Tibial nerve (tissue), 4 donors: ENCODE measurements around the gene FRMD3. TPM values are rescaled to one million over a fixed set of nuclear protein-coding genes. Genes with fewer than 3 reads are reported as not detected.

Experiments
- DNase-seq, 2 donors: peaks; one replicate each; pipeline ENCODE4 v3.0.0-alpha.2; 2019; ENCODE audit warnings: low spot score in 2 of 2
- H3K27ac ChIP-seq, 4 donors: fragments of 200-600 bp; sonication (generic) in 3 of 4; one replicate each; pipeline ENCODE4 v1.5.1; 2017 to 2019; ENCODE audit warnings: mild to moderate bottlenecking in 1 of 4
- H3K27me3 ChIP-seq, 2 donors: fragments of 200-600 bp; sonication (generic) in 1 of 2; one replicate each; pipeline versions ENCODE4 v1.5.1 to v1.6.0; 2017 to 2019
- H3K36me3 ChIP-seq, 3 donors: fragments of 200-600 bp; sonication (generic); one replicate each; pipeline ENCODE4 v1.5.1; 2018 to 2019
- H3K4me1 ChIP-seq, 4 donors: fragments of 200-600 bp; sonication (generic) in 3 of 4; one replicate each; pipeline ENCODE4 v1.5.1; 2017 to 2019
- H3K4me3 ChIP-seq, 4 donors: fragments of 200-600 bp; sonication (generic) in 3 of 4; one replicate each; pipeline ENCODE4 v1.5.1; 2017 to 2019; ENCODE audit warnings: mild to moderate bottlenecking in 1 of 4, moderate library complexity in 1 of 4
- H3K9me3 ChIP-seq, 4 donors: fragments of 200-600 bp; sonication (generic) in 3 of 4; one replicate each; pipeline ENCODE4 v1.5.1; 2017 to 2019
- EP300 ChIP-seq, 2 donors: sonication (generic); formaldehyde crosslinking; IDR thresholded peaks; one replicate each; pipeline ENCODE4 v1.6.1; 2017; ENCODE audit warnings: antibody characterized with exemption in 2 of 2, mild to moderate bottlenecking in 1 of 2
- POLR2A ChIP-seq, 2 donors: fragments of 450-650 bp; IDR thresholded peaks; one replicate each; pipeline ENCODE4 v1.6.1; 2017; ENCODE audit warnings: antibody characterized with exemption in 2 of 2, mild to moderate bottlenecking in 2 of 2, moderate library complexity in 2 of 2
- WGBS, 2 donors: methylation state at CpG; one replicate each; pipeline ENCODE4 v1.1.5; 2018; 5-methylcytosine and 5-hydroxymethylcytosine counted together
- total RNA-seq, 4 donors: library from RNA; depleted of rRNA; stranded (reverse); fragments of >200 nt; gene quantifications; one replicate each; pipeline ENCODE4 v1.1.0, GENCODE V29; 2016
- TF ChIP-seq, protein P1 (sequence below), 5 experiments: fragments of 200-600 bp in 3 of 5; fragments of 450-650 bp in 2 of 5; sonication (generic) in 3 of 5; IDR thresholded peaks; one replicate each; pipeline ENCODE4 v1.5.1; 2016 to 2019; ENCODE audit warnings: antibody characterized with exemption in 5 of 5, mild to moderate bottlenecking in 3 of 5, moderate library complexity in 2 of 5

The FRMD3 gene
- total RNA-seq, 4 donors from 2014 or later: 31.2 to 44.0 (median 34.5) TPM

DNA sequence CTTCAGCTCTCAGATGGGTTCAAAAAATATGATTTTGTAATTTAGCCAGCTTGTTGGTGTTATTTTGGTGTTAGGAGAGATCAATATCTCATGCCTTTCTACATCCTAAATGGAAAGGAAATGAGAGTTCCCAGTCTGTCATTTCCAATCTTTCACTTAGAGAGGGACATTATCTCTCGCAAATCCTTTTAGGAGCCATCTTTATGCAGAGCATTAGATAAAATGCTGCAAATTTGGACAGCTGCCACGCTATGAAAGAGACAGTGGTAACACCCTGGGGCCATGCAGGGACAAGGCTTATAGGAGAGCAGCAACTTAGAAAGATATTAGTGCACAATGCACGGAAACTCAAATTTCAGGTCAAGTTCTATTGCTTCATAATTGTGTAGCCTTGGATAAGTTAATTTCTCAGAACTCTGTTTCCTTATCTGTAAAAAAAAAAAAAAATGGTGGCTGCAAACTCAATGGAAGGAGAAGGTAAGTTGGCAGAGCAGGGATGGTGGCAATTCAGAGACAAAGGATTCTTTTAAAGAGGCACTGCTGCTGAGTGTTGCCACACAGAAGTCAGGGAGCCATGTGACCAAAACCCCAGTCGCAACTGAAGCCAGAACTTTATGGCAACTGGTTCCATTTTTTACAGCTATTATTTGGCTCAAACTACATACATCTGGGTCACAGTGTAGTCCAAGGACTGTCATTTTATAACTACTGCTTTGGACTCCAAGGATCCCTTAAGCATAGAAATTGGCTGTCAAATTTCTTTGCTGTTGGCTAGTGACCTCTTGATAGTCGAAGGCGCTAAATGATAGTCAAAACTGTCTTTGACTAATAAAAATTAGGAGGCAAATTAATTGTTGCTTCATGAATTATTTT, 210.2 kb downstream of the FRMD3 start:
- Histone ChIP-seq H3K4me1 (peaks cover 0 to 4% (median 0%) of the 10 kb centered on the region in 4 donors), H3K36me3 (peaks cover 0 to 9% (median 0%) of the 10 kb centered on the region in 3 donors), H3K27me3 (no peaks in the 10 kb centered on the region), H3K4me3 (no peak overlapping the region), H3K27ac (no peak overlapping the region), H3K9me3 (no peaks in the 10 kb centered on the region)
- no peak for DNase-seq
- WGBS, 2 donors: 65 to 70% methylated on average over 6 of the region's 6 CpGs
- TF ChIP-seq, protein P1, sequence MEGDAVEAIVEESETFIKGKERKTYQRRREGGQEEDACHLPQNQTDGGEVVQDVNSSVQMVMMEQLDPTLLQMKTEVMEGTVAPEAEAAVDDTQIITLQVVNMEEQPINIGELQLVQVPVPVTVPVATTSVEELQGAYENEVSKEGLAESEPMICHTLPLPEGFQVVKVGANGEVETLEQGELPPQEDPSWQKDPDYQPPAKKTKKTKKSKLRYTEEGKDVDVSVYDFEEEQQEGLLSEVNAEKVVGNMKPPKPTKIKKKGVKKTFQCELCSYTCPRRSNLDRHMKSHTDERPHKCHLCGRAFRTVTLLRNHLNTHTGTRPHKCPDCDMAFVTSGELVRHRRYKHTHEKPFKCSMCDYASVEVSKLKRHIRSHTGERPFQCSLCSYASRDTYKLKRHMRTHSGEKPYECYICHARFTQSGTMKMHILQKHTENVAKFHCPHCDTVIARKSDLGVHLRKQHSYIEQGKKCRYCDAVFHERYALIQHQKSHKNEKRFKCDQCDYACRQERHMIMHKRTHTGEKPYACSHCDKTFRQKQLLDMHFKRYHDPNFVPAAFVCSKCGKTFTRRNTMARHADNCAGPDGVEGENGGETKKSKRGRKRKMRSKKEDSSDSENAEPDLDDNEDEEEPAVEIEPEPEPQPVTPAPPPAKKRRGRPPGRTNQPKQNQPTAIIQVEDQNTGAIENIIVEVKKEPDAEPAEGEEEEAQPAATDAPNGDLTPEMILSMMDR (IDR thresholded peaks at IDR 0.05): no peak
- TF ChIP-seq EP300 (IDR thresholded peaks at IDR 0.05) (no peak), POLR2A (IDR thresholded peaks at IDR 0.05) (no peak)

DNA sequence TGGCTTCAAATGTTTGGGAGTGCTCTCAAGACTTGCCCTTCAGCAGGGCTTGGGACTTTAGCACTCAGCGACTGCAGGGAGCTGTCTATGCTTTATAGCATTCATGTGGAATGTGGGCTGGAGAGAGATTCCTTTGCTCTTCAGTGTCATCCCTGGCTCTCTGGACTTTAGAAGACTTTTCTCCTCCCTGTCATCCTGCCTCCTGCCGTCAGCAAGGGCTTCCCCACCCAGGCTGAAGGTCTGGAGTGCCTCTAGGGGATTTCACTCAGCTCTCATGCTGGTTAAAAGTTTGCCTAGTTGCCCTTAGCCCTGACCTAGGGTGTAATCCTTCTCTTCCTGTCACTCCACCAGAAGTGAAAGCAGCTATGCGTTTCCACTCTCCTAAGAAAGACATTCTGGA, 210.9 kb downstream of the FRMD3 start:
- Histone ChIP-seq H3K36me3 (peaks cover 0 to 14% (median 0%) of the 10 kb centered on the region in 3 donors), H3K4me1 (peaks cover 0 to 4% (median 0%) of the 10 kb centered on the region in 4 donors), H3K4me3 (no peak overlapping the region), H3K27ac (no peak overlapping the region), H3K27me3 (no peaks in the 10 kb centered on the region), H3K9me3 (no peaks in the 10 kb centered on the region)
- no peak for DNase-seq
- WGBS, 2 donors: 69 to 72% methylated on average over 3 of the region's 3 CpGs
- TF ChIP-seq EP300 (IDR thresholded peaks at IDR 0.05): no peak
- no peak for TF ChIP-seq POLR2A (IDR thresholded peaks at IDR 0.05)
- TF ChIP-seq, protein P1 (IDR thresholded peaks at IDR 0.05): no peak

- WGBS, 2 donors: 92 to 94% methylated on average over 3 of the region's 3 CpGs
- H3K36me3 ChIP-seq: peaks cover 0 to 17% (median 0%) of the 10 kb centered on the region in 3 donors
Measured at GRCh38 chr9:83323148-83323547, 215.1 kb downstream of the FRMD3 start.

GRCh38 chr9:83322438-83322837, 215.8 kb downstream of the FRMD3 start:
- Histone ChIP-seq H3K4me3 (no peak overlapping the region), H3K4me1 (no peaks in the 10 kb centered on the region), H3K36me3 (peaks cover 0 to 17% (median 0%) of the 10 kb centered on the region in 3 donors), H3K9me3 (peaks cover 0 to 4% (median 0%) of the 10 kb centered on the region in 4 donors), H3K27ac (no peak overlapping the region), H3K27me3 (no peaks in the 10 kb centered on the region)
- no peak for DNase-seq
- no peak for TF ChIP-seq EP300 (IDR thresholded peaks at IDR 0.05)
- TF ChIP-seq, protein P1 (IDR thresholded peaks at IDR 0.05): no peak
- WGBS, 2 donors: 82 to 95% methylated on average over 1 of the region's 1 CpG

More at GRCh38 chr9:83323148-83323547, 215.1 kb downstream of the FRMD3 start:
- no peak overlapping the region for H3K27ac ChIP-seq
- TF ChIP-seq EP300 (IDR thresholded peaks at IDR 0.05) (no peak), POLR2A (IDR thresholded peaks at IDR 0.05) (no peak)
- TF ChIP-seq, protein P1 (IDR thresholded peaks at IDR 0.05): no peak
- peaks cover 0 to 4% (median 0%) of the 10 kb centered on the region in 4 donors for H3K4me1 ChIP-seq
- no peaks in the 10 kb centered on the region for H3K27me3 ChIP-seq
- no peak for DNase-seq
- H3K9me3 ChIP-seq: peaks cover 0 to 4% (median 0%) of the 10 kb centered on the region in 4 donors
- no peak overlapping the region for H3K4me3 ChIP-seq

DNA sequence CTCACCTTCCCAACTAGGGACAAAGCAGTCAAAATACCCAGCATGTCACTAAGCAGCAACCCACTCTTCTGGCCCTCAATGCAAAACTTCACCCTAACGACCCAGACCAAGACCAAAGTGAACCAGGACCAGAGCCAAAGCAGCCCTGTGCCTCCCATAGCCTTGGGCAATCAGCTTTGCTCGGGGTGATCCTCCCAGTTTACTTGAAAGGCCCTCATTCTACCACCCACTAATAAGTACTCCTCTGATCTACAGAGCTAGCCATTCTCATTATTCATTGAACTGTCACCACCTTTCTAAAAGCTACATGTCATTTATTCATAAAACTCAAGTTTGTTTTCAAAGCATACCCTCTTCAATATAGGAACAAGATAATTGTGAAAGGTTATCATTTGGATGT, 221.0 kb downstream of the FRMD3 start:
- 39 to 53% methylated on average over 2 of the region's 2 CpGs for whole genome bisulfite sequencing, 2 donors
- Histone ChIP-seq H3K27me3 (no peaks in the 10 kb centered on the region), H3K4me1 (no peaks in the 10 kb centered on the region), H3K36me3 (peaks cover 0 to 6% (median 0%) of the 10 kb centered on the region in 3 donors), H3K4me3 (no peak overlapping the region), H3K27ac (no peak overlapping the region), H3K9me3 (peaks cover 0 to 4% (median 0%) of the 10 kb centered on the region in 4 donors)
- no peak for TF ChIP-seq EP300 (IDR thresholded peaks at IDR 0.05)
- TF ChIP-seq POLR2A (IDR thresholded peaks at IDR 0.05): no peak
- TF ChIP-seq, protein P1 (IDR thresholded peaks at IDR 0.05): no peak
- DNase-seq: no peak
